MM.1S (cell line): ENCODE measurements around the gene ABCB8.
A peak's percentile ranks its signal among the peaks of the same experiment; 100 is the strongest.

Experiments
- DNase-seq: peaks from one replicate; pipeline ENCODE4 v3.0.0-alpha.2; 2015
- H2AFZ ChIP-seq: fragments of 300-600 bp; sonication (generic); 2 replicates; pipeline ENCODE4 v1.6.0; 2016; ENCODE audit warnings: antibody characterized with exemption, low read length
- H3F3A ChIP-seq: fragments of 300-600 bp; sonication (generic); 2 replicates; pipeline ENCODE4 v1.6.1; 2016; ENCODE audit warnings: mild to moderate bottlenecking, antibody characterized with exemption, low read length, moderate library complexity, mixed read lengths; ENCODE audit not compliant: insufficient read depth
- H3K27ac ChIP-seq: fragments of 300-600 bp; sonication (generic); 2 replicates; pipeline ENCODE4 v1.5.1; 2016; ENCODE audit warnings: mild to moderate bottlenecking, low read length
- H3K27me3 ChIP-seq: fragments of 300-600 bp; sonication (generic); replicated peaks from 2 replicates; pipeline ENCODE4 v1.6.0; 2016; ENCODE audit warnings: low read length; ENCODE audit not compliant: insufficient read depth
- H3K36me3 ChIP-seq: fragments of 300-600 bp; sonication (generic); replicated peaks from 2 replicates; pipeline ENCODE4 v1.6.1; 2016; ENCODE audit warnings: mild to moderate bottlenecking, low read length, mixed read lengths; ENCODE audit not compliant: insufficient read depth
- H3K4me1 ChIP-seq: fragments of 300-600 bp; sonication (generic); 2 replicates; pipeline ENCODE4 v1.6.1; 2016; ENCODE audit warnings: low read length, mixed read lengths
- H3K4me2 ChIP-seq: fragments of 300-600 bp; sonication (generic); 2 replicates; pipeline ENCODE4 v1.6.0; 2016; ENCODE audit warnings: low read depth, low read length
- H3K4me3 ChIP-seq: fragments of 300-600 bp; sonication (generic); 2 replicates; pipeline ENCODE4 v1.5.1; 2016; ENCODE audit warnings: low read length, mixed read lengths
- H3K79me2 ChIP-seq: fragments of 300-600 bp; sonication (generic); 2 replicates; pipeline ENCODE4 v1.6.1; 2016; ENCODE audit warnings: mixed run types, low read length, mixed read lengths
- H3K9ac ChIP-seq: fragments of 300-600 bp; sonication (generic); 2 replicates; pipeline ENCODE4 v1.6.1; 2016; ENCODE audit warnings: low read length, mixed read lengths
- H3K9me2 ChIP-seq: fragments of 300-600 bp; sonication (generic); replicated peaks from 2 replicates; pipeline ENCODE4 v1.6.1; 2016; ENCODE audit warnings: mild to moderate bottlenecking, low read length, mixed read lengths; ENCODE audit not compliant: insufficient read depth
- H3K9me3 ChIP-seq: fragments of 300-600 bp; sonication (generic); replicated peaks from 2 replicates; pipeline ENCODE4 v1.6.1; 2016; ENCODE audit warnings: mild to moderate bottlenecking, low read length, mixed read lengths; ENCODE audit not compliant: insufficient read depth
- H4K20me1 ChIP-seq: fragments of 300-600 bp; sonication (generic); 2 replicates; pipeline ENCODE4 v1.6.1; 2016; ENCODE audit warnings: mild to moderate bottlenecking, low read length, moderate library complexity, mixed read lengths; ENCODE audit not compliant: insufficient read depth
- CTCF ChIP-seq: fragments of 300-600 bp; sonication (generic); IDR thresholded peaks from 2 replicates; pipeline ENCODE4 v1.5.1; 2016; ENCODE audit warnings: antibody characterized with exemption, low read length, mixed read lengths
- EZH2 ChIP-seq: fragments of 300-600 bp; sonication (generic); optimal IDR thresholded peaks from 2 replicates; pipeline ENCODE3; 2017; ENCODE audit warnings: low read depth, mild to moderate bottlenecking, antibody characterized with exemption, low read length, mixed read lengths
- EZH2phosphoT487 ChIP-seq: fragments of 300-600 bp; sonication (generic); IDR thresholded peaks from 2 replicates; pipeline ENCODE4 v1.6.1; 2018; ENCODE audit warnings: antibody characterized with exemption, low read length

Gene ABCB8

GRCh38 chr7:151028131-151028947 lies at the start of gene ABCB8:
Gene ABCB8 (plus strand): TSS chr7:151028450. CDS start chr7:151028516, 66 bp downstream.
- TF ChIP-seq EZH2: no peak
- TF ChIP-seq CTCF: peak; percentile 66
- peaks cover 13% of the 10 kb centered on the region for H3K4me1 ChIP-seq
- H3K9me2 ChIP-seq: no peaks in the 10 kb centered on the region
- no peaks in the 10 kb centered on the region for H3K27me3 ChIP-seq
- no peaks in the 10 kb centered on the region for H3F3A ChIP-seq
- H3K27ac ChIP-seq: peak within 1 kb of the TSS; percentile 77; the same call in 1 of the 2 replicates
- DNase-seq: peak; percentile 100
- H3K36me3 ChIP-seq: no peaks in the 10 kb centered on the region
- peak within 1 kb of the TSS; percentile 73 for H3K4me3 ChIP-seq
- peak within 1 kb of the TSS; percentile 80 for H3K9ac ChIP-seq
- peak within 1 kb of the TSS; percentile 61 for H2AFZ ChIP-seq
- H3K4me2 ChIP-seq: peak within 1 kb of the TSS; percentile 72
- H4K20me1 ChIP-seq: no peaks in the 10 kb centered on the region
- H3K79me2 ChIP-seq: peaks cover 21% of the 10 kb centered on the region
- H3K9me3 ChIP-seq: no peaks in the 10 kb centered on the region

DNA sequence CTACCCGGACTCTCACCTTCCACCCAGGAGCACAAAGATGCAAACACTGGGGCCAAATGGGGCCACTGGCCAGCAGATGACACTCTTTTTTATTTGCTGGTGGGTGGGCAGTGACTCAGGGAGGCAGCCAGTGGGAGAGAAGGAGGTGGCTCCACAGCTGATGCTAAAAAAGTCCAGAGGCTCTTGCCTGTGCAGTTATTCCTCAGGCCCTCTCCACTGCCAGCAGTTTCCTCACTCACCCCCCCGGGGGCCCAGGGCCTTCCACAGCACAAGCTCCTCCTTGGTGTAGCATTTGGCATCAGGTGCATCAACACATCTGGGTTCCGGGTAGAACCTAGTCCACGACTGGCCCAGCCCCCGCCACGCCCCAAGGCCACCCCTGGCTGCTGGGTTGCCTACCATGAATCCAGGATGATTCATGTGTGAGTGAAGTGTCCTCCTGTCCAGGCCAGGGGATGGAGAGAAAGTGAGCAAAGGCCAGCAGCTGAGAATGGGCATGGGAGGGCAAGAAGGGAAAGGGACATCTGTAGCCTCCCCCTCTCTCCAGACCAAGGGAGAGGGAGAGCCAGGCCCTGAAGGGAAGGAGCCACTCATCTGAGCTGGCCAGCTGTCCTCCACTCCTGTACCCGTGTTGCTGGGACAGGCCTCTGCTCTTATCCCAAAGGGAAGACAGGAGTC lies 48.4 kb upstream of the ABCB8 start:
- H4K20me1 ChIP-seq: no peaks in the 10 kb centered on the region
- TF ChIP-seq EZH2: no peak
- TF ChIP-seq CTCF: no peak
- no peak for TF ChIP-seq EZH2phosphoT487
- H3K9me3 ChIP-seq: no peaks in the 10 kb centered on the region
- H3K4me1 ChIP-seq: peaks cover 19% of the 10 kb centered on the region
- no peak overlapping the region for H3K4me2 ChIP-seq
- no peak overlapping the region for H3K4me3 ChIP-seq
- peaks cover 11% of the 10 kb centered on the region; the same call in 1 of the 2 replicates for H3K79me2 ChIP-seq
- peaks cover 14% of the 10 kb centered on the region for H3F3A ChIP-seq
- no peak overlapping the region for H3K27ac ChIP-seq
- no peaks in the 10 kb centered on the region for H3K9me2 ChIP-seq
- no peak for DNase-seq
- H3K27me3 ChIP-seq: peaks cover 46% of the 10 kb centered on the region
- H3K36me3 ChIP-seq: no peaks in the 10 kb centered on the region
- no peak overlapping the region for H2AFZ ChIP-seq
- H3K9ac ChIP-seq: no peak overlapping the region

DNA sequence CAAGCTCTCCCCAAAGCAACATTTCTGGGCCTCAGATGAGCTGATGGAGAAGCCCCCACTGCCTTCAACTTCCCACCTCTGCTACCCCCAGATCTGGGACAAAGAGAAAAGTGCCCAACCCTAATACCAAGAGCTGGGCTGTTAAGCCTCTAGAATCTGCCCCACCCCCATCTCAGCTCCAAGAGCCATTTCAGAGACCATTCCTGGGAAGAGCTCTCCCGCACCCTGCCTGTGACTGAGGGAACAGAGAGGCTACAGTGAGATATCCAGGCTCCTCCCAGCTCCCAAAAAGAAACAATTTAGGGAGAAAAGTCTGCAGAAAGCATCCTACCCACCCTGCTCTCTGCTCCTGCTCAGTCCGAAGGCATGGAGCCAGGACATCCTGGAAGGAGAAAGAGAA lies 47.6 kb upstream of the ABCB8 start:
- no peaks in the 10 kb centered on the region for H3K36me3 ChIP-seq
- H3K4me3 ChIP-seq: no peak overlapping the region
- peaks cover 8% of the 10 kb centered on the region; the same call in 1 of the 2 replicates for H3F3A ChIP-seq
- H4K20me1 ChIP-seq: no peaks in the 10 kb centered on the region
- H3K79me2 ChIP-seq: peaks cover 7% of the 10 kb centered on the region; the same call in 1 of the 2 replicates
- peaks cover 15% of the 10 kb centered on the region for H3K4me1 ChIP-seq
- no peak for TF ChIP-seq EZH2
- TF ChIP-seq CTCF: no peak
- no peak for TF ChIP-seq EZH2phosphoT487
- H3K27ac ChIP-seq: no peak overlapping the region
- H2AFZ ChIP-seq: no peak overlapping the region
- H3K9me3 ChIP-seq: no peaks in the 10 kb centered on the region
- DNase-seq: no peak
- H3K9ac ChIP-seq: no peak overlapping the region
- H3K9me2 ChIP-seq: no peaks in the 10 kb centered on the region
- H3K27me3 ChIP-seq: peaks cover 46% of the 10 kb centered on the region
- H3K4me2 ChIP-seq: no peak overlapping the region
